Measurements from ENCODE around the gene USP10.

Gene USP10

GRCh38 chr16:84699147-84699711, 571 bp upstream of the USP10 start:
- DNase-seq (ENCODE audit: low read depth in 2 of 2) = no peak

- DNase-seq (ENCODE audit: low read depth in 2 of 2) = peak; percentile 8 to 21
Measured at GRCh38 chr16:84700446-84701300, 873 bp downstream of the USP10 start.

GRCh38 chr16:84703681-84704080, 3.9 kb downstream of the USP10 start:
- DNase-seq (ENCODE audit: low read depth in 2 of 2) = no peak

GRCh38 chr16:84704253-84704652, 4.5 kb downstream of the USP10 start:
- no peak for DNase-seq (ENCODE audit: low read depth in 2 of 2)

- DNase-seq (ENCODE audit: low read depth in 2 of 2) = no peak
Measured at GRCh38 chr16:84706856-84707255, 7.1 kb downstream of the USP10 start.

- no peak for DNase-seq (ENCODE audit: low read depth in 2 of 2)
Measured at GRCh38 chr16:84709609-84710008, 9.8 kb downstream of the USP10 start.

- no peak for DNase-seq (ENCODE audit: low read depth in 2 of 2)
Measured at GRCh38 chr16:84710686-84711085, 10.9 kb downstream of the USP10 start.

GRCh38 chr16:84712138-84712671, 12.4 kb downstream of the USP10 start:
- no peak for DNase-seq (ENCODE audit: low read depth in 2 of 2)

GRCh38 chr16:84712801-84713775, 13.3 kb downstream of the USP10 start:
- no peak for DNase-seq (ENCODE audit: low read depth in 2 of 2)

GRCh38 chr16:84714028-84714427, 14.2 kb downstream of the USP10 start:
- DNase-seq (ENCODE audit: low read depth in 2 of 2) = no peak

GRCh38 chr16:84715424-84715823, 15.6 kb downstream of the USP10 start:
- DNase-seq (ENCODE audit: low read depth in 2 of 2) = no peak

GRCh38 chr16:84715854-84716253, 16.1 kb downstream of the USP10 start:
- no peak for DNase-seq (ENCODE audit: low read depth in 2 of 2)

GRCh38 chr16:84716740-84717139, 16.9 kb downstream of the USP10 start:
- DNase-seq (ENCODE audit: low read depth in 2 of 2) = no peak

- no peak for DNase-seq (ENCODE audit: low read depth in 2 of 2)
Measured at GRCh38 chr16:84717484-84717883, 17.7 kb downstream of the USP10 start.

- no peak for DNase-seq (ENCODE audit: low read depth in 2 of 2)
Measured at GRCh38 chr16:84720177-84720579, 20.4 kb downstream of the USP10 start.

- no peak for DNase-seq (ENCODE audit: low read depth in 2 of 2)
Measured at GRCh38 chr16:84722068-84722467, 22.3 kb downstream of the USP10 start.

- no peak for DNase-seq (ENCODE audit: low read depth in 2 of 2)
Measured at GRCh38 chr16:84723906-84724305, 24.1 kb downstream of the USP10 start.

GRCh38 chr16:84724606-84725309, 25.0 kb downstream of the USP10 start:
- DNase-seq (ENCODE audit: low read depth in 2 of 2) = no peak

- DNase-seq (ENCODE audit: low read depth in 2 of 2) = no peak
Measured at GRCh38 chr16:84725481-84726078, 25.8 kb downstream of the USP10 start.

GRCh38 chr16:84726079-84726668, 26.4 kb downstream of the USP10 start:
- DNase-seq (ENCODE audit: low read depth in 2 of 2) = peak; percentile 61 to 65

Data from stimulated activated CD8-positive, alpha-beta memory T cell treated with anti-CD3 and anti-CD28 coated beads, Interleukin-7, amount 100 ng/mL, for 4 hours (primary cell).